H1 (cell line): ENCODE results near the gene MAP3K13. TPM values are rescaled to one million over a fixed set of nuclear protein-coding genes. Genes with fewer than 3 reads are reported as not detected.

Experiments used
- CTCF ChIA-PET: fragments of 300-600 bp; sonication (Branson Sonifier 250); formaldehyde crosslinking; loops from one replicate; lab custom pipeline; 2021; ENCODE audit not compliant: partially characterized antibody; lab: Charles Lee
- POLR2A ChIA-PET: fragments of 300-600 bp; sonication (Branson Sonifier 250); formaldehyde crosslinking; loops from one replicate; lab custom pipeline; 2021; ENCODE audit warnings: inconsistent platforms; ENCODE audit not compliant: partially characterized antibody; lab: Charles Lee
- DNase-seq, 2 experiments: peaks; one replicate each; pipeline versions ENCODE4 v3.0.0 to v3.0.0-alpha.2; 2010 to 2022; ENCODE audit warnings: low spot score in 2 of 2, low read depth in 1 of 2, mixed read lengths in 1 of 2
- FAIRE-seq: peaks from 2 replicates; lab custom pipeline; 2011; peaks lifted over from hg19 to GRCh38; lab: Jason Lieb, UNC
- H2AFZ ChIP-seq: 2 replicates; pipeline ENCODE4 v1.8.1; 2012; ENCODE audit warnings: low read length, inconsistent platforms
- H2AK5ac ChIP-seq: 2 replicates; pipeline ENCODE4 v1.6.1; 2013; ENCODE audit warnings: low read depth, low read length
- H2BK120ac ChIP-seq: replicated peaks from 2 replicates; pipeline ENCODE3; 2013; ENCODE audit warnings: low read depth, low read length, inconsistent platforms
- H2BK12ac ChIP-seq: 2 replicates; pipeline ENCODE4 v1.6.1; 2013; ENCODE audit warnings: low read depth, low read length
- H2BK15ac ChIP-seq: 2 replicates; pipeline ENCODE4 v1.6.1; 2013; ENCODE audit warnings: low read length
- H2BK20ac ChIP-seq: 2 replicates; pipeline ENCODE4 v1.6.1; 2013; ENCODE audit warnings: low read length
- H2BK5ac ChIP-seq: 2 replicates; pipeline ENCODE4 v1.6.1; 2013; ENCODE audit warnings: low read depth, low read length
- H3K14ac ChIP-seq: 2 replicates; pipeline ENCODE4 v1.6.1; 2013; ENCODE audit warnings: inconsistent platforms; ENCODE audit not compliant: insufficient read length
- H3K18ac ChIP-seq: 2 replicates; pipeline ENCODE4 v1.6.1; 2013; ENCODE audit warnings: low read length; ENCODE audit errors: extremely low read depth
- H3K23ac ChIP-seq: 2 replicates; pipeline ENCODE4 v1.6.1; 2013; ENCODE audit warnings: inconsistent platforms; ENCODE audit not compliant: insufficient read length
- H3K23me2 ChIP-seq: 2 replicates; pipeline ENCODE4 v1.6.1; 2013; ENCODE audit warnings: low read depth, low read length
- H3K27ac ChIP-seq: 2 replicates; pipeline ENCODE4 v1.6.1; 2011; ENCODE audit warnings: low read depth, low read length, inconsistent platforms
- H3K27me3 ChIP-seq, 4 experiments: replicated peaks in 1 of 4; 1 replicate in 1 of 4; 2 replicates in 3 of 4; pipeline versions ENCODE4 v1.6.1 to v1.8.1; 2011 to 2013; ENCODE audit warnings: low read length in 3 of 4, mild to moderate bottlenecking in 3 of 4, inconsistent platforms in 2 of 4, mixed read lengths in 2 of 4, moderate library complexity in 1 of 4; ENCODE audit not compliant: control insufficient read depth in 3 of 4, insufficient read depth in 3 of 4; ENCODE audit errors: extremely low read depth in 1 of 4
- H3K36me3 ChIP-seq, 4 experiments: 2 replicates each; pipeline versions ENCODE4 v1.6.1 to v1.8.1; 2011 to 2013; ENCODE audit warnings: mild to moderate bottlenecking in 4 of 4, low read length in 3 of 4, moderate library complexity in 2 of 4, control low read depth in 1 of 4, inconsistent platforms in 1 of 4; ENCODE audit not compliant: insufficient read depth in 4 of 4, control insufficient read depth in 2 of 4
- H3K4ac ChIP-seq: replicated peaks from 2 replicates; pipeline ENCODE3; 2013; ENCODE audit warnings: low read length, low read depth, mixed read lengths, inconsistent platforms; ENCODE audit not compliant: insufficient read length
- H3K4me1 ChIP-seq, 4 experiments: replicated peaks in 1 of 4; 1 replicate in 1 of 4; 2 replicates in 3 of 4; pipeline versions ENCODE4 v1.6.1 to v1.8.1; 2011 to 2013; ENCODE audit warnings: low read length in 3 of 4, inconsistent platforms in 2 of 4, mixed read lengths in 1 of 4; ENCODE audit not compliant: insufficient read depth in 4 of 4, control insufficient read depth in 3 of 4
- H3K4me2 ChIP-seq, 2 experiments: 2 replicates each; pipeline versions ENCODE4 v1.6.1 to v1.8.1; 2011 to 2013; ENCODE audit warnings: low read depth in 2 of 2, low read length in 2 of 2, control low read depth in 1 of 2, inconsistent platforms in 1 of 2, mild to moderate bottlenecking in 1 of 2; ENCODE audit not compliant: insufficient read depth in 1 of 2
- H3K4me3 ChIP-seq, 4 experiments: fragments of 200-600, 300-600 bp in 1 of 4; sonication (generic), shearing (Covaris generic), sonication (Bioruptor Twin) in 1 of 4; 2 replicates each; pipeline versions ENCODE4 v1.5.1 to v1.8.1; 2011 to 2016; ENCODE audit warnings: low read length in 4 of 4, low read depth in 3 of 4, control low read depth in 2 of 4, inconsistent platforms in 2 of 4, mild to moderate bottlenecking in 2 of 4, mixed read lengths in 1 of 4, moderate library complexity in 1 of 4; ENCODE audit not compliant: insufficient read depth in 2 of 4; ENCODE audit errors: extremely low read depth in 1 of 4
- H3K56ac ChIP-seq: replicated peaks from 2 replicates; pipeline ENCODE3; 2013; ENCODE audit warnings: low read depth, mild to moderate bottlenecking, mixed read lengths, low read length, inconsistent platforms; ENCODE audit not compliant: insufficient read length
- H3K79me1 ChIP-seq: 2 replicates; pipeline ENCODE4 v1.6.1; 2013; ENCODE audit warnings: low read depth, low read length, control low read depth
- H3K79me2 ChIP-seq, 2 experiments: 2 replicates each; pipeline versions ENCODE4 v1.6.1 to v1.8.1; 2012 to 2013; ENCODE audit warnings: low read length in 2 of 2, mild to moderate bottlenecking in 2 of 2, inconsistent platforms in 1 of 2; ENCODE audit not compliant: insufficient read depth in 2 of 2, control insufficient read depth in 1 of 2
- H3K9ac ChIP-seq, 4 experiments: replicated peaks in 1 of 4; 1 replicate in 1 of 4; 2 replicates in 3 of 4; pipeline versions ENCODE4 v1.6.1 to v1.8.1; 2011 to 2013; ENCODE audit warnings: low read depth in 3 of 4, low read length in 3 of 4, control low read depth in 2 of 4, mild to moderate bottlenecking in 2 of 4, moderate library complexity in 2 of 4, inconsistent platforms in 1 of 4; ENCODE audit errors: extremely low read depth in 1 of 4
- H3K9me3 ChIP-seq, 2 experiments: 2 replicates each; pipeline versions ENCODE4 v1.6.1 to v1.8.1; 2012 to 2013; ENCODE audit warnings: mild to moderate bottlenecking in 2 of 2, moderate library complexity in 2 of 2, control low read depth in 1 of 2, inconsistent platforms in 1 of 2, low read depth in 1 of 2, low read length in 1 of 2, mixed read lengths in 1 of 2; ENCODE audit not compliant: insufficient read depth in 2 of 2
- H4K20me1 ChIP-seq, 2 experiments: replicated peaks in 1 of 2; 2 replicates each; pipeline versions ENCODE3 to v1.8.1; 2011 to 2013; ENCODE audit warnings: inconsistent platforms in 2 of 2, low read length in 2 of 2, mild to moderate bottlenecking in 1 of 2; ENCODE audit not compliant: insufficient read depth in 2 of 2, control insufficient read depth in 1 of 2
- H4K5ac ChIP-seq: 2 replicates; pipeline ENCODE4 v1.6.1; 2013; ENCODE audit warnings: low read length, low read depth, mixed read lengths, inconsistent platforms; ENCODE audit not compliant: insufficient read length
- H4K8ac ChIP-seq: 2 replicates; pipeline ENCODE4 v1.8.0; 2013; ENCODE audit warnings: mild to moderate bottlenecking, moderate library complexity, low read length, inconsistent platforms; ENCODE audit not compliant: insufficient read depth; ENCODE audit errors: extremely low read depth
- H4K91ac ChIP-seq: replicated peaks from 2 replicates; pipeline ENCODE3; 2013; ENCODE audit warnings: low read length, mixed read lengths, inconsistent platforms; ENCODE audit not compliant: insufficient read length
- JUN ChIP-seq: IDR thresholded peaks from 2 replicates; pipeline ENCODE4 v1.6.1; 2011; ENCODE audit warnings: low read depth, mild to moderate bottlenecking, improper control_type of control experiment, low read length
- WGBS, 2 experiments: shearing (Covaris generic) in 1 of 2; methylation state at CpG; one replicate each; pipeline versions ENCODE4 v1.1.6 to v1.1.7; 2013 to 2015; ENCODE audit warnings: low lambda C conversion rate in 2 of 2, mixed read lengths in 2 of 2, inconsistent platforms in 1 of 2, low coverage in 1 of 2, missing lambda C conversion rate in 1 of 2; ENCODE audit not compliant: insufficient replicate concordance in 2 of 2, insufficient coverage in 1 of 2, insufficient read length in 1 of 2; ENCODE audit errors: extremely low coverage in 1 of 2, missing lambda C conversion rate in 1 of 2; 5-methylcytosine and 5-hydroxymethylcytosine counted together
- polyA plus RNA-seq, 7 experiments: library from polyadenylated mRNA; depleted of rRNA in 3 of 7; stranded (reverse) in 5 of 7; unstranded in 2 of 7; fragments of >200 nt in 5 of 7; fragments of 200-250 nt in 2 of 7; gene quantifications; 1 replicate in 5 of 7; 2 replicates in 1 of 7; 4 replicates in 1 of 7; pipeline versions ENCODE4 v1.2.1 to v1.2.3, GENCODE V29; 2011 to 2013; ENCODE audit warnings: missing spikeins in 2 of 7, mixed read lengths in 2 of 7
- total RNA-seq: library from RNA; stranded (reverse); fragmentation: NEBNext Ultra II Directional; extraction: Animal tissue kit (Norgen Biotek cat#: 25700); gene quantifications from 2 replicates; pipeline ENCODE4 v1.2.1, GENCODE V29; 2021

Gene MAP3K13
- total and polyA plus RNA-seq, 2 of the 8 experiments (the other 6 are each of a cell fraction or from before 2014, with no cell fraction given), result 6.8 to 17.9 TPM

DNA sequence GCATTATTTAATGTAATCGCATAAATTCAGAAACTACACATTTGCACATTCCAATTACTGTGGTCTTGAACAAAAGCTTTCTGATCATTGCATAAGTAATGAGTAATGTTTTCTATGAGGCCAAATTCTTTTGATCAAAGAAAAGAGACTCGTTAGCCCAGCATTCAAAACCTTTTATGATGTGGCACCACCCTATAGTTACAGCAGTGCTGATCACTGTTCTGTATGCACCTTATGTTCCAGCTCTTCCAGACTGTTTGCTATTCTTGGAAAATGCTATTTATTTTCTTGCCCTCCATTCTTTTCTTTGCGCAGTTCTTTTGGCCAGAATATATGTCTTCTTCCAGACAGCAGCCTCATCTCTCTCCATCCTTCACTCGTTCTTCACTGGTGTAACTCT lies 42.3 kb downstream of the MAP3K13 start:
- no peaks in the 10 kb centered on the region for H3K9me3 ChIP-seq
- H3K23me2 ChIP-seq, result no peaks in the 10 kb centered on the region
- no peak overlapping the region for H3K4ac ChIP-seq
- no peaks in the 10 kb centered on the region for H3K27me3 ChIP-seq
- no peak overlapping the region for H3K9ac ChIP-seq
- H3K4me1 ChIP-seq, result no peaks in the 10 kb centered on the region
- no peak overlapping the region for H4K8ac ChIP-seq
- H3K4me3 ChIP-seq, result no peak overlapping the region
- H4K91ac ChIP-seq, result no peak overlapping the region
- CTCF ChIA-PET, result no interaction called here
- H3K18ac ChIP-seq, result no peak overlapping the region
- no peak overlapping the region for H2BK15ac ChIP-seq
- H3K23ac ChIP-seq, result no peak overlapping the region
- H3K56ac ChIP-seq, result no peak overlapping the region
- no peak overlapping the region for H4K5ac ChIP-seq
- no peaks in the 10 kb centered on the region for H3K79me1 ChIP-seq
- no peak overlapping the region for H2BK5ac ChIP-seq
- FAIRE-seq, result no peak
- no peak for DNase-seq
- no peaks in the 10 kb centered on the region for H3K36me3 ChIP-seq
- no peak overlapping the region for H2BK12ac ChIP-seq
- 88% methylated on average over 4 of the region's 4 CpGs; no CpG with 5 or more reads in 1 of the 2 experiments for WGBS, 2 experiments
- no peak overlapping the region for H2AFZ ChIP-seq
- H2BK20ac ChIP-seq, result no peak overlapping the region
- no peak overlapping the region for H3K27ac ChIP-seq
- no peak overlapping the region for H2AK5ac ChIP-seq
- POLR2A ChIA-PET, result no interaction called here
- no peak overlapping the region for H3K14ac ChIP-seq
- no peak overlapping the region for H3K4me2 ChIP-seq
- H4K20me1 ChIP-seq, result no peaks in the 10 kb centered on the region
- no peak for TF ChIP-seq JUN
- no peaks in the 10 kb centered on the region for H3K79me2 ChIP-seq
- H2BK120ac ChIP-seq, result no peak overlapping the region
